Type B pancreatic cell (in vitro differentiated cells): ENCODE measurements around the gene ANXA5. TPM values are rescaled to one million over a fixed set of nuclear protein-coding genes. Genes with fewer than 3 reads are reported as not detected.
"Not testable (repeated sequence)": the region's sequence is repeated elsewhere in the genome, so short reads cannot be mapped to it uniquely, and the experiment has no call there.

Experiments used
- DNase-seq: peaks from one replicate; pipeline ENCODE4 v3.0.0; 2021; ENCODE audit warnings: mixed read lengths; ENCODE audit not compliant: unreplicated experiment; ENCODE audit errors: extremely low spot score
- H3K27ac Mint-ChIP-seq: 2 replicates; pipeline ENCODE4 v1.8.0; 2021; ENCODE audit warnings: mild to moderate bottlenecking, mixed read lengths
- H3K27me3 Mint-ChIP-seq: 2 replicates; pipeline ENCODE4 v1.8.0; 2021; ENCODE audit warnings: mixed read lengths
- H3K36me3 Mint-ChIP-seq: 2 replicates; pipeline ENCODE4 v1.8.0; 2021; ENCODE audit warnings: mixed read lengths
- H3K4me1 Mint-ChIP-seq: one replicate; pipeline ENCODE4 v1.8.0; 2021; ENCODE audit warnings: mixed read lengths; ENCODE audit not compliant: unreplicated experiment
- H3K4me3 Mint-ChIP-seq: 2 replicates; pipeline ENCODE4 v1.8.0; 2021; ENCODE audit warnings: mild to moderate bottlenecking, mixed read lengths
- H3K9me3 Mint-ChIP-seq: 2 replicates; pipeline ENCODE4 v1.8.0; 2021; ENCODE audit warnings: mixed read lengths
- total RNA-seq: library from RNA; stranded (reverse); gene quantifications from 2 replicates; pipeline ENCODE4 v1.2.1, GENCODE V29; 2021; ENCODE audit warnings: low replicate concordance
- TF ChIP-seq, protein P1 (sequence below): fragments of 200-600 bp; sonication (generic); conservative IDR thresholded peaks from 2 replicates; pipeline ENCODE4 v1.5.0; 2021; ENCODE audit warnings: antibody characterized with exemption, mild to moderate bottlenecking

Gene ANXA5
- total RNA-seq, 1 donor from 2014 or later: 175 TPM

- H3K9me3 Mint-ChIP-seq: no peaks in the 10 kb centered on the region
- H3K4me3 Mint-ChIP-seq: no peak overlapping the region
- H3K27ac Mint-ChIP-seq: no peak overlapping the region
- DNase-seq: no peak
- no peaks in the 10 kb centered on the region for H3K36me3 Mint-ChIP-seq
- TF ChIP-seq, protein P1, sequence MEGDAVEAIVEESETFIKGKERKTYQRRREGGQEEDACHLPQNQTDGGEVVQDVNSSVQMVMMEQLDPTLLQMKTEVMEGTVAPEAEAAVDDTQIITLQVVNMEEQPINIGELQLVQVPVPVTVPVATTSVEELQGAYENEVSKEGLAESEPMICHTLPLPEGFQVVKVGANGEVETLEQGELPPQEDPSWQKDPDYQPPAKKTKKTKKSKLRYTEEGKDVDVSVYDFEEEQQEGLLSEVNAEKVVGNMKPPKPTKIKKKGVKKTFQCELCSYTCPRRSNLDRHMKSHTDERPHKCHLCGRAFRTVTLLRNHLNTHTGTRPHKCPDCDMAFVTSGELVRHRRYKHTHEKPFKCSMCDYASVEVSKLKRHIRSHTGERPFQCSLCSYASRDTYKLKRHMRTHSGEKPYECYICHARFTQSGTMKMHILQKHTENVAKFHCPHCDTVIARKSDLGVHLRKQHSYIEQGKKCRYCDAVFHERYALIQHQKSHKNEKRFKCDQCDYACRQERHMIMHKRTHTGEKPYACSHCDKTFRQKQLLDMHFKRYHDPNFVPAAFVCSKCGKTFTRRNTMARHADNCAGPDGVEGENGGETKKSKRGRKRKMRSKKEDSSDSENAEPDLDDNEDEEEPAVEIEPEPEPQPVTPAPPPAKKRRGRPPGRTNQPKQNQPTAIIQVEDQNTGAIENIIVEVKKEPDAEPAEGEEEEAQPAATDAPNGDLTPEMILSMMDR: no peak
- peaks cover 3% of the 10 kb centered on the region for H3K27me3 Mint-ChIP-seq
- H3K4me1 Mint-ChIP-seq: peaks cover 3% of the 10 kb centered on the region
Observed at GRCh38 chr4:121738780-121739535, 42.2 kb upstream of the ANXA5 start.

- Mint-ChIP-seq H3K4me3 (no peak overlapping the region), H3K27ac (peak overlapping the region; percentile 30), H3K27me3 (peaks cover 3% of the 10 kb centered on the region), H3K9me3 (no peaks in the 10 kb centered on the region), H3K4me1 (peaks cover 3% of the 10 kb centered on the region), H3K36me3 (no peaks in the 10 kb centered on the region)
- DNase-seq: no peak
- TF ChIP-seq, protein P1: no peak
Observed at GRCh38 chr4:121737846-121738554, 41.2 kb upstream of the ANXA5 start.

GRCh38 chr4:121736735-121737351, 40.1 kb upstream of the ANXA5 start:
- TF ChIP-seq, protein P1: peak; percentile 75
- no peaks in the 10 kb centered on the region for H3K9me3 Mint-ChIP-seq
- no peak for DNase-seq
- H3K27me3 Mint-ChIP-seq: peaks cover 3% of the 10 kb centered on the region
- no peak overlapping the region for H3K27ac Mint-ChIP-seq
- H3K4me1 Mint-ChIP-seq: peaks cover 13% of the 10 kb centered on the region
- H3K36me3 Mint-ChIP-seq: no peaks in the 10 kb centered on the region
- H3K4me3 Mint-ChIP-seq: no peak overlapping the region

DNA sequence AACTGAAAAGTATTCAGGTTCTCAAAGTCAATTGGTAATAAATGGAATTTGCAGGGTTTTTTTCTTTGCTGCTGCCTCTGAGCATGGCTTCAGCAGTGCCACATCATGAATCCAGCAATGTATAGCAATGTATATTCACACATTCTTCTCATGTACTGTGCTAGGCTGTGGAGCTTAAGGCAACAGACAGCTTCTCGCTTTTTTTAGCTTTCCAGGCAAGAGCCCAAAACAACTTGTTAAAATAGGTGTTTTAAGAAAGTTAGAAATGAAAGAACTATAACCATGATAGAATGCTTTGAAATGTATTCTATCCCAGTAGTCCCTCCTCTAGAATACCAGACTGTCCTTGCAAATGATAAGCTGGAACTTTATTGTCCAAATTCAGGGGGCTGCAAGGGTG, 37.8 kb upstream of the ANXA5 start:
- Mint-ChIP-seq H3K9me3 (no peaks in the 10 kb centered on the region), H3K4me1 (peaks cover 15% of the 10 kb centered on the region), H3K36me3 (no peaks in the 10 kb centered on the region), H3K27me3 (peaks cover 3% of the 10 kb centered on the region), H3K4me3 (no peak overlapping the region), H3K27ac (no peak overlapping the region)
- TF ChIP-seq, protein P1: no peak
- no peak for DNase-seq

- Mint-ChIP-seq H3K4me1 (peaks cover 17% of the 10 kb centered on the region), H3K27me3 (peaks cover 3% of the 10 kb centered on the region), H3K27ac (no peak overlapping the region), H3K4me3 (no peak overlapping the region), H3K36me3 (no peaks in the 10 kb centered on the region), H3K9me3 (no peaks in the 10 kb centered on the region)
- DNase-seq: no peak
- TF ChIP-seq, protein P1: no peak
Observed at GRCh38 chr4:121733942-121734341, 37.2 kb upstream of the ANXA5 start.

DNA sequence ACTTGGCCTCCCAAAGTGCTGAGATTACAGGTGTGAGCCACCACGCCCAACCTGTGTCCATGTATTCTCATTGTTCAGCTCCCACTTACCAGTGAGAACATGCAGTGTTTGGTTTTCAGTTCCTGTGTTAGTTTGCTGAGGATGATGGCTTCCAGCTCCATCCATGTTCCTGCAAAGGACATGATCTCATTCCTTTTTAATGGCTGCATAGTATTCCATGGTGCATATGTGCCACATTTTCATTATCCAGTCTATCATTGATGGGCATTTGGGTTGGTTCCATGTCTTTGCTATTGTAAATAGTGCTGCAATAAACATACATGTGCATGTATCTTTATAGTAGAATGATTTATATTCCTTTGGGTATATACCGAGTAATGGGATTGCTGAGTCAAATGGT, 33.0 kb upstream of the ANXA5 start:
- H3K4me3 Mint-ChIP-seq, H3K27me3 Mint-ChIP-seq, DNase-seq, H3K9me3 Mint-ChIP-seq, H3K27ac Mint-ChIP-seq, H3K36me3 Mint-ChIP-seq: not testable (repeated sequence)
- peaks cover 25% of the 10 kb centered on the region for H3K4me1 Mint-ChIP-seq
